NK-92 (cell line): Measurements from ENCODE around the gene GABRG3.

Experiments
- DNase-seq: peaks from one replicate; lab custom pipeline; 2025; ENCODE audit not compliant: unreplicated experiment; lab: John Stamatoyannopoulos, UW

GABRG3 gene

DNA sequence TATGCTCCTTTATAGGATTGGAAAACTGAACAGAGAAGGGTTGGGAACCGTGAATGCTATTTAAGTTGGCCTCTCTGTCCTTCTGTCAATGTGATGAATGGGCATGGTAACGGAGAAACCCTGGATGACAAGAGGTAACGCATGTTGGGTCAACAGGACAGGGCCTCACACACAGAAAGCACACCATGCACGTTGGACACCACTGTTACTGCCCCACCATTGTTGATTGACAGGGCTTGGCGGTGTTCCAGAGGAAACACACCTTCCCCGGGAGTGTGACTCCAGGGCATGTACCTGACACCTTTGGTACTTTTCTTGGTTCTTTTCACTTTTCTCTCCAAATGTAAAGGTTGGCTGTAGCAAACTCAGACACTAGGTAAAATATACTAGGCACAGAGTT, 579.7 kb downstream of the GABRG3 start:
- DNase-seq: no peak

DNA sequence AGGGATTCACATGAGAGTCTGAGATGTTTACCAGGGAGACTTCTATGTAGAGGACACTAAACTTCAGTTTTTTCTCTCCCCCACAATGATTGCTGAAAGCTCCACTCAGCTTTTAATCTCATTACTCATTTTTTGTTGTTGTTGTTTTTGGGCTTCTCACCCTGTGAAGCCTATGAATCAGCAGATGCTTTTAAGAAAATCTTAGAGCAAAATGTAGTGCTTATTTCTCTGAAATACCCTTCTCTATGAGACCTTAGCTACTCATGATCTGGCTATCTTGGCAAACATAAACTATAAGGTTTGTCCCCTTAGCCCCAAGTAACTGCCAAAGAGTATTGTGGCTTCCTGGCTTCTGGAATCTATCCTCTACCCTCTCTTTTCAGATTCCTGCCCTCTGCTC, 590.8 kb downstream of the GABRG3 start:
- no peak for DNase-seq

DNA sequence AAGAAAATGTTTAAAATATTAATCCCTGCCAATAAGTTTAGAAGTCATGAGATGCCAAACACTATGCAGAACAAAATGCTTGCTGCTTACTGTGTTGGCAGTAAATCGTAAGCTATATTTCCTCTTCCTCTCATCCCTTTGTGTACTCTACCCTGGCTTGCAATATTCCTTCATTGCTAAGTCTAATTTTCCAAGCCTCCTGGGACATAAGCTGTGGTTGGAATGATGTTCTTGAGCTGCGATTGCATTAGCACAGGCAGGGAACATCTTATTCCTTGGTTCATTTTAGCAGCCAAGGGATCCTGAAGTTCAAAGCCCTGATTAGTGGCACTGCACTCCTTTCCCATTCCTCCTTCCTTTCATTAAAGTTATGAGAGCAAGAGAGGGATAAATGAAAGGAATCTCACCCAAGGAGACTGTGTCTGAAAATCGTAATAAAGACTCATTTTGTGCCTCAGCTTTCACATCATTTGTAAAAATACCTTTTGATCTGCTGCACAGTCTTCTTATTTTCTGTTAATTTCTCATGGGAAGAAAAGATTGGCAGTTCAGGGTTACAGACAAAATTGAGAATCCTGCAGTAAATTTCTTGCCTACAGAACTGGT, 592.9 kb downstream of the GABRG3 start:
- DNase-seq: no peak

DNA sequence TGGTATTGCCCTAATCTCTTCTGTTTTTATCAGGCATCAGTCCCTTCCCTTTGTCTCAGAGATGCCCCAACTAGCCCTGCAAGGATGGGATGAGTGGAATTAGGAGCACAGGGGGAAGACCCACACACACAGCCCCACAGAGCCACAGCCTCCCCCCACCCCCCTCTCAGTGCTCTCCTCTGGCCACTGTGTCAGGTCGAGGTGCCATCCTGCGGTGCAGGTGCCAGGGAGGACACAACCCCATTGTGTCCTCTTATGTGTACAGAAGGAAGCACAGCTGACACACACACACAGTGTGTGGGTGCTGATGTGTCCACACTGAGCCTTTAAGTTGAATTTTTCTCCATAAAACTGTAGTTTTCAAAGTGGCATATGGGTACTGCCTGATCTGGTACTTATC, 593.7 kb downstream of the GABRG3 start:
- no peak for DNase-seq

DNA sequence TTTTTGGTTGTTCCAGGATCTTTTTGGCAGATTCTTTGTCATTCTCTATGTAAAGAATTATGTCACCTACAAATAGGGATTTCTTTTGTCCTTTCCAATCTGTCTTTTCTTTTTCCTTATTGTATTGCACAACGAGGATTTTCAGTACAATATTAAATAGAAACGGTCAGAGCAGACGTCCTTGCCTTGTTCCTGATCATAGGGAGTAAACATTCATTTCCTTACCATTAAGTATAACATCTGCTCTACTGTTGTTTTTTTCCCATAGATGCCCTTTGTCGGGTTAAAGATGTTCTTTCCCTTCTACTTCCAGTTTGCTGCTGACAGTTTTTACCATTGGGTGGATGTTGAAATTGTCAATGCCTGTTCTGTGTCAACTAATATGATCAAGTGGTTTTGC, 599.8 kb downstream of the GABRG3 start:
- no peak for DNase-seq

DNA sequence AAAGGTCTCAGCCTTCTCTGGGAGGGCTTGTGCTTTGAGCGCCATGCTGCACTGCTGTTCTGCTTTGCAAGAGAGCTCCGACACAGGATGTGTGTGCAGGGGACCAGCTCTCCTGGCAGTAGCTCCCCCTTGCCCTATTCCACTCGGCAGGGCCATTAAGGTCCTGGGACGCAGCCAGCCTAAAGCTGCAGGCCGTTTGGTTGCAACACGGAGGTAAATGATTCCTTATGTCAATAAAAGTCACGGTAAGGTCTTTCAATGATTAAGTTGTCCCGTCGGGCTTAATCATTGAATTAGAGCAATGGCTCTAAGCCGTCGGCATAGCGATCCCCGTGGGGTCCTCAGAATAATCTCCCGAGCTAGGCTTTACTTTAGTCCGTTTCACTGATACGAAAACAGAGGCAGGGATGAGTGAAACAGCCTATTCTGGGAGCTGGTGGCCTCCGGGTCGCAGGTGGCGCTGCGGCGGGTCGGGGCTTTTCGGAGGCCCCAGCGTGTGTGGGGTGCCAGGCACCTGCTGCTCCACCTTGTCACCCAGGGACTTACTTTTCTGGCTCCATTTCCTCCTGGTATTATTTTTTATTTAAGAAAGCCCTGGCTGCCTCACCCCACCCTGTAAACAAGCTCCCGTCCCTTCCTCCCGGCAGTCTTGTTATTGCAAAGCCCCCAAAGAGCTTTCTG, 603.0 kb downstream of the GABRG3 start:
- DNase-seq: no peak

DNA sequence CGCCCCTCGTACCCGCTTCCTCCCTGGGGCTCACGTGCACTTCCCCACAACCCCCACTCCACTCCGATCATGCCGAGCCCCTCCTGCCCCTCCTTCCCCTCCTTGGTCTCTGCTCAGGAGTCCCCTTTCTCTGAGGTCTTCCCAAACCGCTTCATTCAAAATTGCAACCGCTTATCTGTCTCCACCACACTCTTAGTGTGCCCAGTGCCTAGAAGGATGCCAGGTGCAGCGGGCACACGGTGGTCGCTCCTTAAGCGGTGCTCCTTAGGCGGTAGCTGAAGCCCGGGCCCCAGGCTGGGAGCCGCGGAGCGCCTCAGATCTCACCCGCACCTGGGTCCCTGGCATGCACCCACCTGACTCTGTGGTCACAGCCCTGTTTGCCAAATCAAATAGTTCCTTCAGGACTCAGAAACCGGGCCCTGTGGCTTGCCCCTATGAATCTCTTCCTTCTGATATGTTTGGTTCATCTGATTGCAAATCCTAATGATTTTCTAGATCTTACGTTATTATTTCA, 603.6 kb downstream of the GABRG3 start:
- no peak for DNase-seq

DNA sequence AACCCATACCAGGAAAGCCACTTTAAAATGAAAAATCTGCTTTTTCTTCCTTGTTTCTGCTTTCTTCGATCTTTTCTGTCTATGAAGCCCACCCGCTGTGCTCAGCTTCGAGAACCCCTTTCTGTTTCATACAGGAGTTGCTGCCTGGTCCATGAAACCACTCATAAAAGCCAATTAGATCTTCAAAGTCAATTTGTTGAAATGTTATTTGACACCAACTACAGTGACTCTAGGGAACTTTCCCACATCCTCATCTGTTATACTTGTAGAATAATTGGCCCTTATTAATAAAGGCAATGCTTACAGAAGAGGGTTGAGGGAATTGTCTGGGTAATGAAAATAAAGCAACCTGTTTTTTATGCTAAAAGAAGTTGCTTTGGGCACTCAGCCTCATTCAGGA, 604.5 kb downstream of the GABRG3 start:
- no peak for DNase-seq

DNA sequence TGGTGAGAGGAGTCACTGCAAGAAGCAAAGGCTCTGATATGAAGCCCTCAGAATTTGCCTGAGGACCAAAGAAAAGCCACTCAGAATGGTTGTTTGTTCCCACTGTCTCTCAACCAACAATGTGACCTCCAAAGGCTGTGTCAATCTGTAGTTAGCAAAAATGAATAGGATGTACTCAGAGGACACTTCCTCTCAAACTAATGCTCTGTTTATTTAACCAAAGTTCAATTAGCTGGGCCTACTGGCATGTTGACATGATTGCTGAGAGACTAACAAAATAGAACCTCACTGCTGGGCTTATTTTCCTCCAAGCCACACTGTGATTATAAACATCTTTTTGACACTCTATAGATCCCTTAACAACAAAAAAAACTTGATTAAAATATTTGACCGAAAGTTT, 605.6 kb downstream of the GABRG3 start:
- no peak for DNase-seq

DNA sequence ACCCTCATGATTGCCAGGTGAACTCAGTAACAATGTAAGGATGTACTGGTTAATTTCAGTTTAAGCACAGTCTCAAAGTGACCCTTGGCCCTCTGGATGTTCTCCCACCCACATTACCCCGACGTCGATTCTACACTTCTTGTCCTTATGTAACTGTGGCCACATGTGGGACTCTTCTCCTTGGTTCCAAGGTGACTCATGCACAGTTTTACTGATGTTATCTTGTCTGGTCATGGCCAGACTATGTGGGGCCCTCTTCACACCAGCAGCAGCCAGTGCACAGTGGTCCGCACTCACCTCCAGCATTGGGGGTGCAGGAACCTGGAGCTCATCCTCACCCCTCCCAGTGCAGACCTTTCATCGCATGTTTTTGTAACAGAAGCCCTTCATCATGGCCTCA, 608.8 kb downstream of the GABRG3 start:
- no peak for DNase-seq

DNA sequence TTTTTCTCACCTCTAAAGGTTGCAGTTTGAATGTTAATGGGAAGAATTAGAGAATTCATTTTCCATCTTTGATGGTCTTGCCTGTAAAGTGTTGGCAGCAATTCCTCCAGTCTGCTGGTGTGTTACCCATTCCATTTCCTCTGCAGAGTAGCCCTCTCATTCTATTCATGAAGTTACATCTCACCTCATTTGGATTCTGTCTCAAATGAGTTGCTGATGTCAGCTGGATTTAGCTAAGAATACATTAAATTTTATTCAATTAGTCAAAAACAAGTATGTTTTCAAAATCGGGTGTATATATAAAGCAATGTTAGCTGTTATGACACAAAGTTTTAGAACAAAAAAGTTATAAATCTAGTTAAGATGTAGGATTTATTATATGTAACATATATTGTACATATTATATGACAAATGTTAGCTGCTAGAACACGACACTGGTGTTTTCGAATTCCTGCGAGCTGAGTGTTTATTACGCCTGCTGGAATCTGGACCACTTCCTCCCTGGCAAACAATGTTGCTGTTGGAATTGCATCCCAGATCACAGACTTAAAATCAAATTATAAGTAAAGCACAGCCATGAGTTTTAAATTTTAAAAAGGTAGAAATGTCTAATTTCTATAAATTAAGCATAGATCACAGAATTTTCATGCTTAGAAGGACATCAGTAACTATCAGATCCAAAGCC, 611.9 kb downstream of the GABRG3 start:
- no peak for DNase-seq

DNA sequence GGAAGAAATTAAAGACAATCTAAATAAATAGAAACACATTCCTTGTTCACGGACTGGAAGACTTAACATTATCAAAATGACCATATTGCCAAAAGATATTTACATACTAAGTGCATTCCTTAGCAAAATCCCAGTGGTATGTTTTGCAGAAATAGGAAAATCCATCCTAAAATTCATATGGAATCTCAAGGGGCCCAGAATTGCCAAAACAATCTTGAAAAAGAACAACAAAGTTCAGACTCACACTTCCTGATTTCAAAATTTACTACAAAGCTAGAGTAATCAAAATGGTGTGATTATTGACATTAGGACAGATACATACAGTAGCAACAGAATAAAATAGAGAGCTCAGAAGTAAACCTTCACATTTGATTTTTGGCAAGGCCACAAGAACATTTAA, 612.7 kb downstream of the GABRG3 start:
- DNase-seq: no peak

DNA sequence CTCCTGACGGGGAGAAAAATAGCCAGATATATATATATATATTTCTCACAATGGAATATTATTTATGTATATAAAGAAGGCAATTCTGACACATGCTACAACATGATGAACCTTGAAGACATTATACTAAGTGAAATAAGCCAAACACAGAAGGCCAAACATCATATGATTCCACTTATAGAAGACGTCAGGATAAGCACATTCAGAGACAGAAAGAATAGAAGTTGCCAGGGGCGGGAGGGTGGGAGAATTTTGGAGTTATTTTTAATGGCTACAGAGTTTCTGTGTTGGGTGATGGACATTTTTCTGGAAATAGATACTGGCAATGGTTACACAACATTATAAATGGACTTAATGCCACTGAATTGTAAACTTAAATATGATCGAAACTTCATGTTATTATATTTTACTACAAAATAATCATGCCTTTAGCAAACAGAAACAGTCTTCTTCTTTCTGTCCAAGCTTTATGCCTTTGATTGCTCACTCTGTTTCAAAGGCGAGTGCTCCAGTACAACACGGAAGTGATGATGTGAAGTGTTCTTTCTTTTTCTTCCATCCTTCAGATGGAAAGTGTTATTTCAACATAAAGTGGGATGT, 614.2 kb downstream of the GABRG3 start:
- DNase-seq: no peak

DNA sequence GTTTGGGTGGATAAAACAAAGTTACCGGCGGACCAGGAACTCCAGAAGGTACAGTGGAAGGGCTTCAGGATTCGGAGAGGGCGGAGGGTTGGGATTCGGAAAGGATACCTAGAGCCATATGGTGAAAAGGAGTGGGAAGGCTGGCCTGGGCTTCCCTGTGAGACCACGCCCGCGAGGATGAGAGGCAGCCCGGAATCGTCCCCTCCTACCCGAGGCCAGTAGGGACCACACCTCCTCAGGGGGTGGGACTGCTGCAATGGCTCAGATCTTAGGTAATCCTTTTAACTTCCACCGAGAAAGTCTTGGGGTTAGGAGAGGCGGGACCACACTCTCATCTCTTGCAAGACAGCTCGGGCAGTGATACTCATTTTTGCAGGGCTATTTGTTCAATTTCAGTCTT, 616.8 kb downstream of the GABRG3 start:
- DNase-seq: no peak

DNA sequence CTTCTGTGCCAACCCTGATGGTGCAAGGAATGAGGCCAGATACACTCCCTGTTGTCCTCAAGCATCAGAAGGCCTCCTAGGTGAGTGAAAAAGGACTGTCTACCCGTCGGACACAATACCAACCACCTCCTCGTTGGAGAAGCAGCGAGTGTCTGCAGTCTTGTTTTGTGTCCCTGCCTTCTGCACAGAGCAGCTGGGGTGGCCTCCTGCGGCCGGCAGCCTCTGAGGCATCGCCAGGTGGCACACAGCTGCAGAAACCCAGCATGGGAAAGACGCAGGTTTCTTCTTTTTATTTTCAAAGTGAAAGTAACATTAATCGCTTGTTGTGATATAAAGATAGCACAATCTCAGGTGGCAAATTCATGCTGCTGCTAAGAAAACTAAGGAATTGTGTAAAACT, 618.3 kb downstream of the GABRG3 start:
- no peak for DNase-seq

DNA sequence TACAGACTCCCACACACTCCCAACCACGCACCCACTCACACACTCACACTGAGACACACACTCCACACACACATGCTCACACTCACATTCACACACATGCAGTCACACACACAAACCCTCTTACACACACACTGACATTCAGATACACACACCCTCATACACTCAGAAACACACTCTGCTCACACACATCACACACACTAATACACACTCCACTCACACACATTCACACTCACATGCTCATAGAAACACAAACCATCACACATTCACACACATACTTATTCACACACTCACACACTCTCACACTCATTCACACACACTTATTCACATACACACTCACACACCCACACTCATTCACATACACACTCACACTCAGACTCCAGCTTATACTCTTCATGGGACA, 618.8 kb downstream of the GABRG3 start:
- no peak for DNase-seq
